HCT116 (cell line): Measurements from ENCODE around the gene F10.
"Not testable (repeated sequence)": the region's sequence is repeated elsewhere in the genome, so short reads cannot be mapped to it uniquely, and the experiment has no call there.

ENCODE experiments used
- EZH2 ChIP-seq: fragments of 200-600 bp; sonication (generic); IDR thresholded peaks from 2 replicates; pipeline ENCODE4 v1.6.1; 2017; ENCODE audit warnings: antibody characterized with exemption, mixed run types
- POLR2AphosphoS5 ChIP-seq: IDR thresholded peaks from 2 replicates; pipeline ENCODE4 v1.6.1; 2011; ENCODE audit warnings: mild to moderate bottlenecking, low read depth, low read length, moderate library complexity
- ZNF274 ChIP-seq: fragments of 200-500 bp; sonication (Bioruptor generic); IDR thresholded peaks from 2 replicates; pipeline ENCODE4 v1.6.1; 2014; ENCODE audit warnings: mild to moderate bottlenecking, low read depth, low read length, inconsistent platforms
- TF ChIP-seq, protein P1 (sequence below): IDR thresholded peaks from 2 replicates; pipeline ENCODE4 v1.6.1; 2012
- TF ChIP-seq, protein P2 (sequence below), 3 experiments: fragments of 200-600 bp in 1 of 3; sonication (generic) in 1 of 3; IDR thresholded peaks in 2 of 3; conservative IDR thresholded peaks in 1 of 3; 2 replicates each; pipeline ENCODE4 v1.5.1; 2012 to 2017; ENCODE audit warnings: low read depth in 2 of 3, low read length in 2 of 3, antibody characterized with exemption in 1 of 3, borderline replicate concordance in 1 of 3, control low read depth in 1 of 3, mild to moderate bottlenecking in 1 of 3, mixed read lengths in 1 of 3, mixed run types in 1 of 3, moderate library complexity in 1 of 3; ENCODE audit not compliant: insufficient read depth in 1 of 3
- TF ChIP-seq, protein P3 (sequence below): IDR thresholded peaks from 2 replicates; pipeline ENCODE4 v1.6.1; 2012; ENCODE audit warnings: low read depth

DNA sequence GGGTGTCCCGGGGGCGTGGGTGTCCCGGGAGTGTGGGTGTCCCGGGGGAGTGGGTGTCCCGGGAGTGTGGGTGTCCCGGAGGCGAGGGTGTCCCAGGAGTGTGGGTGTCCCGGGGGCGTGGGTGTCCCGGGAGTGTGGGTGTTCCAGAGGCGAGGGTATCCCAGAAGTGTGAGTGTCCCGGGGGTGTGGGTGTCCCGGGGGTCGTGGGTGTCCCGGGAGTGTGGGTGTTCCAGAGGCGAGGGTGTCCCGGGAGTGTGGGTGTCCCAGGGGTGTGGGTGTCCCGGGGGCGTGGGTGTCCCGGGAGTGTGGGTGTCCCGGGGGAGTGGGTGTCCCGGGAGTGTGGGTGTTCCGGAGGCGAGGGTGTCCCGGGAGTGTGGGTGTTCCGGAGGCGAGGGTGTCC, 14.1 kb upstream of the F10 start:
- TF ChIP-seq, protein P1, sequence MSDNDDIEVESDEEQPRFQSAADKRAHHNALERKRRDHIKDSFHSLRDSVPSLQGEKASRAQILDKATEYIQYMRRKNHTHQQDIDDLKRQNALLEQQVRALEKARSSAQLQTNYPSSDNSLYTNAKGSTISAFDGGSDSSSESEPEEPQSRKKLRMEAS = not testable (repeated sequence)
- TF ChIP-seq, protein P2, sequence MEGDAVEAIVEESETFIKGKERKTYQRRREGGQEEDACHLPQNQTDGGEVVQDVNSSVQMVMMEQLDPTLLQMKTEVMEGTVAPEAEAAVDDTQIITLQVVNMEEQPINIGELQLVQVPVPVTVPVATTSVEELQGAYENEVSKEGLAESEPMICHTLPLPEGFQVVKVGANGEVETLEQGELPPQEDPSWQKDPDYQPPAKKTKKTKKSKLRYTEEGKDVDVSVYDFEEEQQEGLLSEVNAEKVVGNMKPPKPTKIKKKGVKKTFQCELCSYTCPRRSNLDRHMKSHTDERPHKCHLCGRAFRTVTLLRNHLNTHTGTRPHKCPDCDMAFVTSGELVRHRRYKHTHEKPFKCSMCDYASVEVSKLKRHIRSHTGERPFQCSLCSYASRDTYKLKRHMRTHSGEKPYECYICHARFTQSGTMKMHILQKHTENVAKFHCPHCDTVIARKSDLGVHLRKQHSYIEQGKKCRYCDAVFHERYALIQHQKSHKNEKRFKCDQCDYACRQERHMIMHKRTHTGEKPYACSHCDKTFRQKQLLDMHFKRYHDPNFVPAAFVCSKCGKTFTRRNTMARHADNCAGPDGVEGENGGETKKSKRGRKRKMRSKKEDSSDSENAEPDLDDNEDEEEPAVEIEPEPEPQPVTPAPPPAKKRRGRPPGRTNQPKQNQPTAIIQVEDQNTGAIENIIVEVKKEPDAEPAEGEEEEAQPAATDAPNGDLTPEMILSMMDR (IDR thresholded peaks at IDR 0.05 in 2 of 3, conservative IDR thresholded peaks at IDR 0.05 in 1 of 3; ENCODE audit: borderline replicate concordance in 1 of 3, insufficient read depth in 1 of 3, low read depth in 2 of 3, low read length in 2 of 3) = not testable (repeated sequence)
- not testable (repeated sequence) for TF ChIP-seq ZNF274, POLR2AphosphoS5, EZH2
- TF ChIP-seq, protein P3, sequence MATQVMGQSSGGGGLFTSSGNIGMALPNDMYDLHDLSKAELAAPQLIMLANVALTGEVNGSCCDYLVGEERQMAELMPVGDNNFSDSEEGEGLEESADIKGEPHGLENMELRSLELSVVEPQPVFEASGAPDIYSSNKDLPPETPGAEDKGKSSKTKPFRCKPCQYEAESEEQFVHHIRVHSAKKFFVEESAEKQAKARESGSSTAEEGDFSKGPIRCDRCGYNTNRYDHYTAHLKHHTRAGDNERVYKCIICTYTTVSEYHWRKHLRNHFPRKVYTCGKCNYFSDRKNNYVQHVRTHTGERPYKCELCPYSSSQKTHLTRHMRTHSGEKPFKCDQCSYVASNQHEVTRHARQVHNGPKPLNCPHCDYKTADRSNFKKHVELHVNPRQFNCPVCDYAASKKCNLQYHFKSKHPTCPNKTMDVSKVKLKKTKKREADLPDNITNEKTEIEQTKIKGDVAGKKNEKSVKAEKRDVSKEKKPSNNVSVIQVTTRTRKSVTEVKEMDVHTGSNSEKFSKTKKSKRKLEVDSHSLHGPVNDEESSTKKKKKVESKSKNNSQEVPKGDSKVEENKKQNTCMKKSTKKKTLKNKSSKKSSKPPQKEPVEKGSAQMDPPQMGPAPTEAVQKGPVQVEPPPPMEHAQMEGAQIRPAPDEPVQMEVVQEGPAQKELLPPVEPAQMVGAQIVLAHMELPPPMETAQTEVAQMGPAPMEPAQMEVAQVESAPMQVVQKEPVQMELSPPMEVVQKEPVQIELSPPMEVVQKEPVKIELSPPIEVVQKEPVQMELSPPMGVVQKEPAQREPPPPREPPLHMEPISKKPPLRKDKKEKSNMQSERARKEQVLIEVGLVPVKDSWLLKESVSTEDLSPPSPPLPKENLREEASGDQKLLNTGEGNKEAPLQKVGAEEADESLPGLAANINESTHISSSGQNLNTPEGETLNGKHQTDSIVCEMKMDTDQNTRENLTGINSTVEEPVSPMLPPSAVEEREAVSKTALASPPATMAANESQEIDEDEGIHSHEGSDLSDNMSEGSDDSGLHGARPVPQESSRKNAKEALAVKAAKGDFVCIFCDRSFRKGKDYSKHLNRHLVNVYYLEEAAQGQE = not testable (repeated sequence)
